Left renal cortex interstitium (tissue), 4 donors: Measurements from ENCODE around the gene COL16A1. TPM values are rescaled to one million over a fixed set of nuclear protein-coding genes. Genes with fewer than 3 reads are reported as not detected.

Source experiments
- DNase-seq, 4 donors: peaks; one replicate each; pipeline ENCODE4 v3.0.0-alpha.2; 2013; ENCODE audit warnings: low read depth in 4 of 4, low spot score in 2 of 4, missing footprints in 1 of 4
- polyA plus RNA-seq, 4 donors: library from polyadenylated mRNA; unstranded; fragments of 120-200 nt; gene quantifications; one replicate each; pipeline ENCODE4 v1.2.1, GENCODE V29; 2013; ENCODE audit not compliant: insufficient read length in 4 of 4

Gene COL16A1
- polyA plus RNA-seq, 4 donors = 42.2 to 70.7 (median 53.5) TPM

GRCh38 chr1:31651766-31652165 lies 52.1 kb downstream of the COL16A1 start:
- DNase-seq = no peak

- no peak for DNase-seq
Observed at GRCh38 chr1:31651089-31651420, 52.8 kb downstream of the COL16A1 start.

DNA sequence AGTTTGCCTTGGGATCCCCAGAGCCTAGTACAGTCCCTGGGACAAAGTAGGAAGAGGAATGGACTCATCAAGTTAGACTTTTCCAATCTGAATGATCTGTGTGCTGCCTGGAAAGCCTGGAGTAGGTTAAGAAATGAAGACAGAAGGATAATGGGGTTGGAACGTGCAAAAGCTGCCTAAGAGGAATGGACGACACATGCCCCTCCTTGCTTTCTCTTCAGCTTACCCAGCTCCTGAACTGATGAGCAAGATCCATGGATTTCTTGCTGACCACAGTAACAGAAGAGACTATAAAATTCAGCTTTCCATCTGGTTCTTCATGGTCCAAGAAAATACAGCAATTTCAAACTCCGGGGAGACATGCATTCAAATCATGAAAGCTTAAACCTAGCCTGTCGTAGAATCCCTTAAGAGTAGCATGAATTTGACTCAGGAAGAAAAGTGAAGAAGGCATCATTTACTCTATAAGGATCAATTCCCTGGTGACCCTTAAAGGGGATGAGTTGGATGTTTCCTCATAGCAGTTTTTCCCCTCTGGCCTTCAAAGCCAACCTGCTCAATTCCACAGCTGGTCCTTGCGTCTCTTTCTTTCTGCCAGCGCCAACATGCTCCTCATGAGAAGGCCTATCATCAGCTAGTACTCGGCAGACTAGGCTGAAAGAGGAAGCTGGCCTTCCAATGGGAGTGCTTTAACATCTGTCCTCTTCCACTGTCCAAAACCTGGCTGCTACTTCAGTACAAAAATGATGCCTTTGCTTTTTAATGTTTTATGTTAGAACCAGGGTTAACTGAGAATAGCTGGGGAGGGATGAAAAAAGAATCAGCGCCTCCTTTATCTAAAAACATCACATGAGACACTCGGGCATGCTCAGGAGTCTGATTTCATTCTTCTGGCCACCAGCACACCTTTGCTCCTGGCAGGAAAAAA lies 53.4 kb downstream of the COL16A1 start:
- DNase-seq = no peak

DNA sequence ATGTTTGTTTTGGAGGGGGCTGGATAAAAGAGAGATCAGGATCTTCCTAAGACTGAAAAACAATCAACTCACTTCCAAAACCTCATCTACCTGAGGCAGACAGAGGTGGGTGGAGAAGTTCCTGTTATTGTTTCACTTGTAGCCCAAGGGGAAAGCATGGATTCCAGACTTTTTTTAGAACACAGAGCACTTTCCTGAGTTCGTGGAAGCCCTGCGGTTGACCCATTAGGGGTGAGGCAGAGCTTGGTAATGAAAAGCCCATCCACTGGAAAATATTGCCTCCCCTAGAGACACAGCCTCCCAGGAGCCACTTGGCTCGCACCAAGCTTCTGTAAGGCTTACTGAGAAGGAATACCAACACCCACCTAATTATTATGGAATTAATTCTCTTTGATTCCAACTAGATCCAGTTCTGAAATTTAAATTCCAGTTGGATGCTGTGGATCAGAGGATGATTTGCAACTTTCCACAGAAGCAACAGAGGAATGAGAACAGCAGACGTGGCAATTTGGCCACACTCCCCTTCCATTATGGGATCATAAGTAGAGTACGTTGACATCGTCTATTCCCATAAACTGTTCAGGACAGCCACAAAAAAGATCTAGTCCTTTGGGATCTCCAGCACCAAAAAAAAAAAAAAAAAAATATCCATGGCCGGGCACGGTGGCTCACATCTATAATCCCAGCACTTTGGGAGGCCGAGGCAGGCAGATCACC lies 55.0 kb downstream of the COL16A1 start:
- no peak for DNase-seq

GRCh38 chr1:31648190-31648589 lies 55.6 kb downstream of the COL16A1 start:
- DNase-seq = no peak

DNA sequence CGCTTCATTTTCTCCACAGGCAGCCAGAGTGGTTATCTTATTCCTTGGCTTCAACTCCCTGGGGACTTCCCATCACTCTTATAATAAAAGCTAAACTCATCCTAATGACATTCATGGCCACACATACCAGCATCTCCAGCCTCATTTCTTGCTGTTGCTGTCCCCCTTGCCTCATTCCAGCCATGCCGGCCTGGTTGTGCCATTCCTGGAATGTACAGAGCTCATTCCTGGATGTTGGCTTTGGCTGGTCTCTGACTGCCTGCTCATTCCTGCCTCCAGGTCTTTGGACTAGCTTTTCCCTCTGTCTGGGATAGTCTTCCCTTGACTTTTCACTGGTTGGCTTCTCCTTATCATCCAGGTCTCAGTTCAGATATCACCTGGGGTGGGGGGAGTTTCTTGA lies 56.7 kb downstream of the COL16A1 start:
- no peak for DNase-seq

DNA sequence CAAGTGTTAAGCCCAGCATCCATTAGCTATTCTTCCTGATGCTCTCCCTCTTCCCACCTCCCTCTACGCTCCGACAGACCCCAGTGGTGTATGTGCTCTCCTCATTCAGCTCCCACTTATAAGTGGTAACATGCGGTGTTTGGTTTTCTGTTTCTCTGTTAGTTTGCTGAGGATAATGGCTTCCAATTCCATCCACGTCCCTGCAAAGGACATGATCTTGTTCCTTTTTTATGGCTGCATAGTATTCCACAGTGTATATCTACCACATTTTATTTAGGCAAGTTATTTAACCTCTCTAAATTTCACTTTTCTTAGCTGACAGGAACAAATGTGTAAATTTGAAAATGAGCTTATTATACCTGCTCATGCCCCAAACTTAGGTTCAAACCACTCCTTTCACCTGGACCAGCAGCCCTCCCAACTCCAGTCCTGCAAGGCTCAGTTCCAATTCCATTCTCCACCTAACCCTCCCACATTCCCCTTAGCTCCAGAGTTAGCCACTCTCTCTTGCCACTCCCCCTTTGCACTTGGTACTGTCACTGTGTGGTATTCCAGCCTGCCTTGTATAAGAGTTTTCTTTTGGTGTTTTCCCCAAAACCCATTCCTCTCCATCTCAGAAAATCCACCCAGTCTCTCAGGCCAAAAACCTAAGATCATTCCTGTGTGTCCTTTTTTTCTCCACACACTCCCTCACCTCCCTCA lies 57.4 kb downstream of the COL16A1 start:
- DNase-seq = no peak

DNA sequence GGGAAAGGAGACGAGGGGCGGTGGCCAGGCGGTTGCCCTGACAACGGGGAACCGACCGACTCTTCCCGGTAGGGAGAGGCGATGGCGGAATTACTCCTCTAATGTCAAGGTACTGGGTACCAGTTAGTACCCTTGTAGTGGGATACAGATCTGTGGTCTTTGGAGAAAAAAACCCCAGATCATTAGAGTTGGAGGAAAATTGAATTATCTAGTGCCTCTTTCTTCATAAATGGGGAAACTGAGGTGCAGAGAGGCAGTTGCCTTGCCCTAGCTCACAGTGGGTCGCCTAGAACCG lies 58.6 kb downstream of the COL16A1 start:
- no peak for DNase-seq

DNA sequence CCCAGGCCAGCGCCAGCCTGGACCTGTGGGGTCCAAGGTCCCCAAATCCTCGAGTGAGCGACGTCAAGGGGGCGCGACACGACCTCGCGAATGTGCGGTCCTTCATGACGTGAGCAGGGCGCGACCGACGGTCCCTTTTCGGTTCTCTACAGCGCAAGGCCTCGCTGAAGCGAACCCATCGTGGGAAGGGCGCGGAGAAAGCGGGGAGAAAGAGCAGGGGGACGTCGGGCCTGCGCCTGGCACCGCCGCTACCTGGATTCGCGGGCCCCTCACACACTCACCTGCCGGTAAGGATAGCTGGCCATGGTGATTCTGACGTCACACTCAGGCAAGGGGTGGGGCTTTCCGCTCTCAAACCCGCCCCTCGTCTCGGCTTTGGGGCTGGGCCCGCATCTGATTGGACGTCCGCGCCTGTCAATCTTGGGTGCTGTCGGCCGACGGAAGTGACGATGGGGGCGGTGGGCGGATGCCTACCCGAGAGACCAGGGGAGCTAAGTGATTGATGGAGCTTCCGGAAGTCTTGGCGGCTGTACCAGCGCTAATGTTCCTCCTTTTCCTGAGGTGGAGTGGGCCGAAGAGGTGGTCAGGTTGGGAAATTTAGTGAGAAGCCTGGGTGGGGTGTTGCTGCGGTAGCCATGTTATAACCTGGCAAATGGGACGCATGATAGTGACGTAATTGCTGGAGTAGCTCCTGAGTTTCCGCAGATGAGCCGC lies 59.1 kb downstream of the COL16A1 start, which contains the start of gene PEF1:
Gene PEF1 (minus strand): TSS at position 317 of the 714 bp plus-strand sequence. CDS start 12 bp downstream, at position 305.
- DNase-seq = peak; percentile 95 to 98 (median 96)

- peak in 1 of 4 donors; percentile 24 for DNase-seq
Observed at GRCh38 chr1:31643976-31644559, 59.7 kb downstream of the COL16A1 start.

- DNase-seq = no peak
Observed at GRCh38 chr1:31642897-31643296, 60.9 kb downstream of the COL16A1 start.

- DNase-seq = no peak
Observed at GRCh38 chr1:31642366-31642765, 61.5 kb downstream of the COL16A1 start.

DNA sequence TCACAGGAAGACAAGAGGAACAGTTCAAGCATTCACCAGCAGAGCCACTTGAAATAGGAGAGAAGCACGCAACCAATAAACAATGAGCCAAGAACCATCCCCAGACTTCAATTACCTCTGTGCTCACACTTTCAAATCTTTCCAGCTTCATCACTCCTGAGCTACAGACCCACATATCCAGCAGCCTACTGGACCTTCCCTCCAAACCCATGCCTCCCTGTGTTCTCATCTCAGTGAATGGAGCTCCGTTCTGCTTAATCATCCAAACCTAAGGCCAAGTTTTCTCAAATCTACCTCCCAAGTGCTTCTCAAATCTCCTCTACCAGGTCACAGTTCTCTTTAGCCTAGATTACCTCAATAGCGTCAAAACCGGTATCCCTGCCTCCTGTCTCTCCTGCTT lies 62.9 kb downstream of the COL16A1 start:
- no peak for DNase-seq

- no peak for DNase-seq
Observed at GRCh38 chr1:31640179-31640578, 63.6 kb downstream of the COL16A1 start.

DNA sequence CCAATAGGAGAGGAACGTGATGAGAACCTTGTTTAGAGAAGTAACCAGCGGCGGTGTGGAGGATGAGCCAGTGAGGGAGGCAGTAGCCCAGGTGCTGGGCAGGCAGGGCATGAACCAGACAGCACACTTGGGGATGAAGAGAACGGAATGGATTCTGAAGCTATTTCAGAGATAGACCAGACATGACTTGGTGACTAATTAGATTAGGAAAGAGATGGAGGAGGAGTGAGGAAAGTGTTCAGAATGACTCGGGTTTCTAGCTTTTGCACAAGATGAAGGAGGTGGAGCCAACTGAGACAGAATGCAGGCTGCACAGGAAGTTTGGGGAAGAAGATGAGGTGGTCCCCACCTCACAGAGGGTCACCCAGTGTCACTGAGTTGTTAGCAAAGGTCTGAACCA lies 64.3 kb downstream of the COL16A1 start:
- no peak for DNase-seq

DNA sequence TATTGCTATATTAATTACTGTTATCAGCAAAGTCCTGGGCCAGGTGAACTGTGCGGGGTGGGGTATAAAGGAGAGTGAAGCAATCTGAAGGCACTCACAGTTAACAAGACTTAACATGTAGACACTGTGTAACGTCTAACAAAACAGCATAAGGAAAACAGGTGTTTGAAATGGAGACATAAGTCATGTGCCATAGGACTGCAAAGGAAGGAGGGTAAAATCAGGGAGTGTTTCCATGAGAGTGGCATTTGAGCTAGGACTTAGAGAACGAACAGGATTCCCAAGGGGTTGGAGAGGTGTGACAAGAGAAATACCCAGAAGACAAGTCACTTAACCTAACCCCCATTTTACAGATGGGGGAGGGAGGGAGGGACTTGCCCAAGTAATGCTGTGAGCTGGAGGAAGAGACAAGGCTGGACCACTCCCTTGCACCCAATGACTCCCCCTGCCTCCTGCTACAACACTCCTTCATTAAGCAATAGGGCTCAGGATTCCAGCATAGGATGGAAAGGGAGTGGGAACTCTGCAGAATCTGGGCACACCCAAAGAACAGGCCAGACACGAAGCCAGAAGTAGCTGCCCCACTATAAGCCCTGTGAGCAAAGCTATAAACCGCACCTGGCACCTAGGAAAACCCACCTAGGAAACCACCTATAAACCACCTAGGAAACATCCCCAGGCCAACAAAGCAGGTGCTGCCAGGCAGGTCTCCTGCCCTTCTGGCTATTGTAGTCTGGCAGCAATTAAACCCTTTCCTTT lies 65.7 kb downstream of the COL16A1 start:
- no peak for DNase-seq

DNA sequence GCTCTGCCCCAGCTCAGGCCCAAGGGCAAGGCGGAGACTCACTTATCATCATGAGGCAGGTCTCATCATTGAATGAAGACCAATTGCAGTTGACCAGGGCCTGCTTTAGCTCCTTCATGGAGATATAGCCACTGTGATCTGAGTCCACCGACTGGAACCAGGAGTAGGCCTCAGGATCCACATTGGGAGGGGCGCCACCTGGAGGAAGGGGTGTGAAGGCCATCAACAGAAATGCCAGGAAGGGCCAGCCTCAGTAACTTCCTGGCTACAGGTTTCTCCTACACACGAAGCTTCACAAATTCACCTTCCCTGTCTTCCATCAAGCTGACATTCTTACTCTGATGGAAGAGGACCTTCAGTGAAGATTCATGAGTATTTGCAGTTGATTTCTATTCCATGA lies 70.7 kb downstream of the COL16A1 start:
- DNase-seq = no peak

DNA sequence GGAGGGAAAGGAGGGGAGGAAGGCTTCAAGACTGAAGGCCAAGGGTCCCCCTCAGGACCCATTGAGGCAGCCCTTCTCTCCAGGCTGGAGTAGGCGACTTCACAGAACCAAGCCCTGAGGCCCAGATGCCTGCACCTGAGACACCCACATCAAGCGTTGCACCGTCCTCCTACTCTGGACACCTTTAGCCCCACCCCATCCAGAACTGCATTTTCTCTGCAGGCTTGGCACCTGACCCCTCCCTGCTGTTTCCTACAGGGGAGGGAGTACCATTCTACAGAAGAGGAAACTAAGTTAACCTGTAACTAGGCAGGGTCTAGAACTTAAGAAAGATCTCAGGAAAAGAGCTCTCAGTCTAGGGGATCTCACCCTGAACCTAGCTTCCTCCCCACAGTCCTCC lies 71.2 kb downstream of the COL16A1 start:
- no peak for DNase-seq

- DNase-seq = no peak
Observed at GRCh38 chr1:31628931-31629556, 74.8 kb downstream of the COL16A1 start.
